GM12864 (cell line): ENCODE data around the gene TCF19.

Experiments
- DNase-seq: peaks from one replicate; pipeline ENCODE4 v3.0.0-alpha.2; 2011; ENCODE audit warnings: low read depth
- H3K4me3 ChIP-seq: 2 replicates; pipeline ENCODE4 v1.5.1; 2011; ENCODE audit warnings: mild to moderate bottlenecking, low read depth, low read length, control low read depth
- CTCF ChIP-seq: IDR thresholded peaks from 2 replicates; pipeline ENCODE4 v1.5.1; 2011; ENCODE audit warnings: low read depth, mild to moderate bottlenecking, moderate library complexity, low read length, control low read depth, inconsistent platforms; ENCODE audit errors: missing control alignments

Gene TCF19

GRCh38 chr6:31154436-31154835 is 4.0 kb upstream of the TCF19 start:
- H3K4me3 ChIP-seq = no peak overlapping the region
- DNase-seq = no peak
- no peak for TF ChIP-seq CTCF

DNA sequence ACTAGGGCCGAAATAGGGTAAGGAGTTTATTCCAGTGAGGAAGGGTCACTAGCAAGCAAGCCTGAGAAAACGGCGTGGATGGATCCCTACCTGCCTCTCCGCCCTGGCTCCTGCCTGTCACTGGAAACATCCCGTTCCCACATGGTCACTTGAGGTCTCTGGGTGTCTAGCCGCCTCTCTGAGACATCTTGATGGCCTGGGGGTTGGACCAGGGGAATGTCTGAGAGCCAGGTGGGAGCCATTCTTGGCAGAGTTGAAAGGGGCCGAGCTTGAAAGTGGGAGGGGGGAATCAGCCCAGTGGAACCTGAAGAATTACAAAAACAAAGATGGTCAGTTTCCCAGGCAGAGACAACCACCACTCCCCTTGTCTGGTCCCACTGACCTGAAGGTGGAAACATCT is 1.7 kb upstream of the TCF19 start:
- no peak for DNase-seq
- no peak for TF ChIP-seq CTCF
- no peak overlapping the region for H3K4me3 ChIP-seq

GRCh38 chr6:31157513-31158139 is 763 bp upstream of the TCF19 start, which contains the start of gene CCHCR1:
TSS of gene CCHCR1 (minus strand) at chr6:31157802. CDS start at chr6:31157600, 202 bp downstream.
- no peak for DNase-seq
- TF ChIP-seq CTCF = no peak
- peak within 1 kb of the TSS; percentile 55 for H3K4me3 ChIP-seq

DNA sequence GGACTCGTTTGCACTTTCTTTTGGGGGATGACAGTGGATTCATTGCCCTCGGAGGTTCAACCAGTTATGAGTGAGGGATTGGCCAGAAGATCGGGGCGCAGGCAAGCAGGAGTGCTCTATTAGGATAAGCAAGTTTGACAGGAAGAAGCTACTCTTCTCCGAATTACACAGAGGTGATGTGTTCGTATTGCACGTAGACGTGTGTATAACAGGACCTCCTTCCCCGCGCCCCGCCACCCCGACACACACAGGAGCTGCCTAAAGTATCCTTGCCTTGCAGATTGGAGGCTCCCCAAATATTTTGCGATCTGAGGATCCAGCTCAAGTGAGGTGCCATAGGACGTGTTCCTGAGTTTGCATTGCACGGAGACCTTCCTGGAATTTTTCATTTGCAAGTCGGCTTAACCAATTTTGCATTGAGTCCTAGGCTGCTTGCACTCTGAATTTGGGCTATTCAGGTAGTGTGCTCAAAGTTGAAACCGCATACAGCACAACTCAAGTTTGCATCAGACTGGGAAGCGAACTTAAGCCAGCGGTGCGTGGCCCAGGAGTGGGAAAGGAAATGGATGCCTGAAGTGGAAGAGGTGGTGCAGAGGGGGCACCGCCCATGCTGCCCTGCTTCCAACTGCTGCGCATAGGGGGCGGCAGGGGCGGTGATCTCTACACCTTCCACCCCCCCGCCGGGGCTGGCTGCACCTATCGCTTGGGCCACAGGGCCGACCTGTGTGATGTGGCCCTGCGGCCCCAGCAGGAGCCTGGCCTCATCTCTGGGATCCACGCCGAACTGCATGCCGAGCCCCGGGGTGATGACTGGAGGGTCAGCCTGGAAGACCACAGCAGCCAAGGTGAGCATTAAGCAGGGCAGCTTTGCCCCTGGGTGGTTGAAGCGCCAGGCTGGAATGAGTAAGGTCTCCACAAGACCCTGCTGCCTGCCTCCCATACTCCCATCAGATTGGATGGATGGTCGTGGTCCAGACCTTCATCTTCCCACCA is 770 bp downstream of the TCF19 start:
- H3K4me3 ChIP-seq = peak overlapping the region; percentile 55
- DNase-seq = no peak
- peak; percentile 21 for TF ChIP-seq CTCF

DNA sequence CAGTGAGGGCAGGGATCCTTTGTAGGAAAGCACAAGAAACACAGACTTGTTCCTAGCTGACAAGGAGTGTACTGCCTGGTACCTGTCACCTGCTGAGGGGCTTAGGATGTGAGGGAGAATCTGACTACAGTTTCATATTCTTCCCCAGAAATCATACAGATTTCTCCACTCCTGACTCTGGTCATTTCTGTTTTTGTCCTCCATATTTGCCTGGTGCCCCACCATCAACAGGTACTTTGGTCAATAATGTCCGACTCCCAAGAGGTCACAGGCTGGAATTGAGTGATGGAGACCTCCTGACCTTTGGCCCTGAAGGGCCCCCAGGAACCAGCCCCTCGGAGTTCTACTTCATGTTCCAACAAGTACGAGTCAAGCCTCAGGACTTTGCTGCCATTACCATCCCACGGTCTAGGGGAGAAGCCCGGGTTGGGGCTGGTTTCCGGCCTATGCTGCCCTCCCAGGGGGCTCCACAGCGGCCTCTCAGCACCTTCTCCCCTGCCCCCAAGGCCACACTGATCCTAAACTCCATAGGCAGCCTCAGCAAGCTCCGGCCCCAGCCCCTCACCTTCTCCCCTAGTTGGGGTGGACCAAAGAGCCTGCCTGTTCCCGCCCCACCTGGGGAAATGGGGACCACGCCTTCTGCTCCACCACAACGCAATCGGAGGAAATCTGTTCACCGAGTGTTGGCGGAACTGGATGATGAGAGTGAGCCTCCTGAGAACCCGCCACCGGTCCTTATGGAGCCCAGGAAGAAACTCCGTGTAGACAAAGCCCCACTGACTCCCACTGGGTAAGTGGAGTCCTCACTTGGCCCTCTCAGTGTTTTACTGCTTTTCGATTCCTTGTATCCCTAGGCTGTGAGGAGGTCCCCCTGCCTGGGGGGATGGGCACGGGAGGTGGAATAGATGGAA is 3.1 kb downstream of the TCF19 start:
- H3K4me3 ChIP-seq = no peak overlapping the region
- DNase-seq = no peak
- TF ChIP-seq CTCF = no peak

- no peak for TF ChIP-seq CTCF
Observed at GRCh38 chr6:31162463-31163165, 4.2 kb downstream of the TCF19 start.

More at GRCh38 chr6:31162463-31163165, 4.2 kb downstream of the TCF19 start:
- no peak overlapping the region for H3K4me3 ChIP-seq
- DNase-seq = no peak
